IPS-15b (cell line): ENCODE measurements around the gene RDH5.
A peak's percentile ranks its signal among the peaks of the same experiment; 100 is the strongest.

Source experiments
- H3K27me3 ChIP-seq: one replicate; pipeline ENCODE4 v1.6.1; 2013; ENCODE audit warnings: low read length; ENCODE audit not compliant: control insufficient read depth, insufficient read depth
- H3K36me3 ChIP-seq: one replicate; pipeline ENCODE4 v1.6.1; 2013; ENCODE audit warnings: low read length; ENCODE audit not compliant: control insufficient read depth, insufficient read depth
- H3K4me1 ChIP-seq: one replicate; pipeline ENCODE4 v1.6.1; 2013; ENCODE audit warnings: mild to moderate bottlenecking, low read length; ENCODE audit not compliant: control insufficient read depth, insufficient read depth
- H3K4me3 ChIP-seq: one replicate; pipeline ENCODE4 v1.5.1; 2013; ENCODE audit warnings: low read depth, low read length
- H3K9ac ChIP-seq: one replicate; pipeline ENCODE4 v1.6.1; 2013; ENCODE audit warnings: low read depth, mild to moderate bottlenecking, low read length
- H3K9me3 ChIP-seq: one replicate; pipeline ENCODE4 v1.6.1; 2013; ENCODE audit warnings: mild to moderate bottlenecking, low read length; ENCODE audit not compliant: control insufficient read depth, insufficient read depth

Gene RDH5

GRCh38 chr12:55707219-55707671 lies 12.9 kb upstream of the RDH5 start:
- Histone ChIP-seq H3K27me3 (peaks cover 11% of the 10 kb centered on the region), H3K36me3 (no peaks in the 10 kb centered on the region), H3K4me1 (peaks cover 17% of the 10 kb centered on the region), H3K9me3 (no peaks in the 10 kb centered on the region), H3K9ac (peak overlapping the region; percentile 73), H3K4me3 (peak overlapping the region; percentile 95)

GRCh38 chr12:55707841-55708694 lies 12.1 kb upstream of the RDH5 start, which contains the start of gene ITGA7:
ITGA7 (minus strand) TSS chr12:55707904; CDS start chr12:55707682, 222 bp downstream.
- Histone ChIP-seq H3K4me3 (peak within 1 kb of the TSS; percentile 96), H3K4me1 (peaks cover 17% of the 10 kb centered on the region), H3K9ac (peak within 1 kb of the TSS; percentile 73), H3K36me3 (no peaks in the 10 kb centered on the region), H3K27me3 (peaks cover 12% of the 10 kb centered on the region), H3K9me3 (no peaks in the 10 kb centered on the region)

GRCh38 chr12:55708695-55709233 lies 11.4 kb upstream of the RDH5 start:
- H3K27me3 ChIP-seq: peaks cover 12% of the 10 kb centered on the region
- H3K4me3 ChIP-seq: peak overlapping the region; percentile 96
- H3K4me1 ChIP-seq: peaks cover 17% of the 10 kb centered on the region
- no peak overlapping the region for H3K9ac ChIP-seq
- H3K9me3 ChIP-seq: no peaks in the 10 kb centered on the region
- H3K36me3 ChIP-seq: no peaks in the 10 kb centered on the region

- Histone ChIP-seq H3K36me3 (no peaks in the 10 kb centered on the region), H3K4me3 (no peak overlapping the region), H3K27me3 (peaks cover 9% of the 10 kb centered on the region), H3K9ac (no peak overlapping the region), H3K9me3 (no peaks in the 10 kb centered on the region), H3K4me1 (peaks cover 10% of the 10 kb centered on the region)
Measured at GRCh38 chr12:55711786-55712553, 8.2 kb upstream of the RDH5 start.

- Histone ChIP-seq H3K4me3 (no peak overlapping the region), H3K4me1 (peaks cover 18% of the 10 kb centered on the region), H3K9me3 (no peaks in the 10 kb centered on the region), H3K9ac (no peak overlapping the region), H3K27me3 (peaks cover 7% of the 10 kb centered on the region), H3K36me3 (no peaks in the 10 kb centered on the region)
Measured at GRCh38 chr12:55712700-55713415, 7.3 kb upstream of the RDH5 start.

- H3K9ac ChIP-seq: no peak overlapping the region
- peaks cover 20% of the 10 kb centered on the region for H3K4me1 ChIP-seq
- H3K4me3 ChIP-seq: no peak overlapping the region
- H3K27me3 ChIP-seq: peaks cover 7% of the 10 kb centered on the region
- H3K9me3 ChIP-seq: no peaks in the 10 kb centered on the region
- no peaks in the 10 kb centered on the region for H3K36me3 ChIP-seq
Measured at GRCh38 chr12:55713721-55714120, 6.5 kb upstream of the RDH5 start.

- Histone ChIP-seq H3K4me1 (peaks cover 17% of the 10 kb centered on the region), H3K4me3 (peak overlapping the region; percentile 90), H3K9ac (peak overlapping the region; percentile 37), H3K9me3 (no peaks in the 10 kb centered on the region), H3K36me3 (no peaks in the 10 kb centered on the region), H3K27me3 (peaks cover 7% of the 10 kb centered on the region)
Measured at GRCh38 chr12:55715169-55715764, 4.9 kb upstream of the RDH5 start.

- Histone ChIP-seq H3K9me3 (no peaks in the 10 kb centered on the region), H3K4me1 (peaks cover 17% of the 10 kb centered on the region), H3K27me3 (peaks cover 7% of the 10 kb centered on the region), H3K36me3 (no peaks in the 10 kb centered on the region), H3K9ac (peak within 1 kb of the TSS; percentile 62), H3K4me3 (peak within 1 kb of the TSS; percentile 90)
Measured at GRCh38 chr12:55715833-55716581, 4.2 kb upstream of the RDH5 start, which contains the start of gene BLOC1S1. BLOC1S1 (plus strand) TSS chr12:55716046; CDS start chr12:55716052, 6 bp downstream.

GRCh38 chr12:55716582-55716957 lies 3.6 kb upstream of the RDH5 start:
- Histone ChIP-seq H3K4me3 (peak overlapping the region; percentile 90), H3K4me1 (peaks cover 17% of the 10 kb centered on the region), H3K9ac (peak overlapping the region; percentile 62)

More at GRCh38 chr12:55716582-55716957, 3.6 kb upstream of the RDH5 start:
- Histone ChIP-seq H3K27me3 (peaks cover 7% of the 10 kb centered on the region), H3K9me3 (no peaks in the 10 kb centered on the region), H3K36me3 (no peaks in the 10 kb centered on the region)
